GM19328 (cell line): ENCODE results near the gene CDK6.
"Not testable (repeated sequence)": the region's sequence is repeated elsewhere in the genome, so short reads cannot be mapped to it uniquely, and the experiment has no call there.

ENCODE experiments used
- ATAC-seq: cut with Tn5 transposase; IDR thresholded peaks from one replicate; pipeline ENCODE4 v1.9.1; 2021; ENCODE audit warnings: mild to moderate bottlenecking, moderate library complexity; ENCODE audit not compliant: unreplicated experiment

Gene CDK6

DNA sequence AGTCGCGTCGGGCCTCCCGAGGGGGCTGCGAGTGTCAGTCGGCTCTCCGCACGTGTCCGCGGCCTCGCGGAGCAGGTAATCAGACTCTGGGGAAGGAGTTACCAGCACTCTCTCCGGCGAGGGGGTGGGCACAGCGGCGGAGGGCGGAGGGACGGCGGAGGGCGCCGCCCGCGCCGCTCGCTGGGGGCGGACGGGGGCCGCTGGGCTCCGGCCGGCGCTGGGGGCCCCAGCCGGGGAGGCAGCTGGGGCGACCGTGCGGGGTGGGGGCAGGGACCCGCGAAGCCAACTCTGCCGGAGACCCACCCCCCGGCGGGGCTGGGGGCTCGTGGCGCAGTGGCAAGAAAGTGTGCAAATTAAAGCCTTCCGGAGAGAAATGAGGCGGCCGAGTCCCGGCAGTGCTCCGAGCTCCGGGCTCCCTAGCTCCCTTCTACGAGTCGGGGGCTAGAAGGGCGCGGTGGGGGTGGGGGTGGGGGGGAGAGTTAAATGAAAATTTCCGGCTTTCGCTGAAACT is at the start of gene CDK6:
TSS of gene CDK6 (minus strand) at position 85 of the 511 bp plus-strand sequence. CDS start 3,250 bp downstream, outside the sequence.
- no peak for ATAC-seq

DNA sequence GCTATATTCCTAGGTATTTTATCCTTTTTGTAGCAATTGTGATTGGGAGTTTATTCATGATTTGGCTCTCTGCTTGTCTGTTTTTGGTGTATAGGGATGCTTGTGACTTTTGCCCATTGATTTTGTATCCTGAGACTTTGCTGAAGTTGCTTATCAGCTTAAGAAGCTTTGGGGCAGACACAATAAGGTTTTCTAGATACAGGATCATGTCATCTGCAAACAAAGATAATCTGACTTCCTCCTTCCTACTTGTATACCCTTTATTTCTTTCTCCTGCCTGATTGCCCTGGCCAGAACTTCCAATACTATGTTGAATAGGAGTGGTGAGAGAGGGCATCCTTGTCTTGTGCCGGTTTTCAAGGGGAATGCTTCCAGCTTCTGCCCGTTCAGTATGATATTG is 49.7 kb upstream of the CDK6 start:
- ATAC-seq: not testable (repeated sequence)

DNA sequence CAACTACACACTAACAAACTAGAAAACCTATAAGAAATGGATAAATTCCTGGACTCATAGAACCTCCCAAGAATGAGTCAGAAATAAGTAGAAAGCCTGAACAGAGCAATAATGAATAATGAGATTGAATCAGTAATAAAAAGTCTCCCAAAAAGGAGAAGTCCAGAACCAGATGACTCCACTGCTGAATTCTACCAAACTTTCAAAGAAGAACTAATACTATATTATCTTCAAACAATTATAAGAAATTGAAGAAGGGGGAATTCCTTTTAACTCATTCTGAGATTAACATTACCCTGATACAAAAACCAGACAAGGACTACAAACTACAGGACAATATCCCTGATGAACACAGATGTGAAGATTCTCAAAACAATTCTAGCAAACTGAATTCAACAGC is 47.8 kb upstream of the CDK6 start:
- no peak for ATAC-seq

DNA sequence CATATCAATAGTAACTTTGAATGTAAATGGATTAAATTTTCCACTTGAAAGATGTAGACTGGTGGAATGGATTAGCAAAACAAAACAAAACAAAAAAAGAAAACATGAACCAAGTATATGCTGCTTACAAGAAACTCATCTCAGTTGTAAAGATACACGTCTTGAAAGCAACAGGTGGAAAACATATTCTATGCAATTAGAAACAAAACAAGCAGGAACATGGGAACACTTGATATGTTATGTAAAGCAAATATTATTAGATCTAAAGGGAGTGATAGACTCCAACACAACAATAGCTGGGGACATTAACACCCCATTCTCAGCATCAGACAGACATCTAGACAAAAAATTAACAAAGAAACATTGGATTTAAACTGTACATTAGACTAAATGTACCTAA is 46.4 kb upstream of the CDK6 start:
- no peak for ATAC-seq

DNA sequence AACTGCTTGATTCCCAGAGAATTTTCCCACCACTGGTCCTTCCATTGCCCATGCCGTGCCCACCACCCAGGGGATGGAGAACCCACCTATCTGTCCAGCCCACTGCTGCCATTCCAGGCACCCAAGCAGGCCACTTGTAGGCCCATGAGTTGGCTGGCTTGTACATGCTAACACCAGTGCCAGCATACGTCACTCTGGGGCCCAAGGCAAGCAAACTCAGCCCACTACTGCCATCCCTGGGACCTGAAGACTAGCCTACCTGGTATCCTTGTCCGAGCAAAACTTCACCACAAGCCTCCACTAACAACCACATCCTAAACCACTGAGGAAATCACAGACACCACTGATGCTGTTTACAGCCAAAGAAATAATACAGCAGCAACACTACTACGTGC is 44.7 kb upstream of the CDK6 start:
- no peak for ATAC-seq

DNA sequence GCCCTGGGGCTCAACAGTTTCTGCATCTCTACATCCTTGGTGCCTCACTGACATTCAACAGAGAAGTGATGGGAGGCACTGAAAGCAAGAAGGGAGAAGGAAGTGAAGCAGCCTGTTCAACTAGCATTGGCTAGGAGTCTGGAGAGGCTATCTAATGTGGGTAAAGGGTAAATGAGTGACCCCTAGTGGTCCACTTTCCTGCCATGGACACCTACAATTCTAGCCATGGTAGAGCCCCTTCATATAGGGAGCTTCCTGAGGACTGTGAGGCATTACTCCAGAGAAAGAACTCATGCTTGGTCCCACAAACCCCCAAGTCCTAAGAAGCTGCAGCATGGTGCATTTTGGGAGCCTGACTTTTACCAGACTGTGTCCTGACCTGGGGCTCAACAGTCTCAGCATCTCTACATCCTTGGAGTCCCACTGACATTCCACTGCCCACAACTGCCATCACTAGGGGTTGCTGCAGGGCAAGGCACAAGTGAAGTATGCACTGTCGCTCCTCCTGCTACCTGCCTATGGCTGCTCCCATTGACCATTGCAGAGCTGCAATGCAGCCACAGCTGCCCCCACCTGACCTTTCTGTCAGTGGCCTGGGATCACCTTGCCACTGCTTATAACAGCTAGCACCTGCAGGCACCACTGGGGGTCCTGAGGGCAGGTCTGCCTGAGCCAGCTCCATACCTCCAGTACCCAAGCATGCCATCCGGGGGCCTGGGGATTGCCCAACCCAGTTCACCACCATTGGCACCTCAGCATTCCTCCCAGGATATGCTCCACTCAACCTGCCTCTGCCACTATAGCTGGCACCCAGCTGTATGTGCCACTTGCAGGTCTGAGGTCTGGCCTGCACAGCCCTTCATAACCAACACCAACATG is 44.1 kb upstream of the CDK6 start:
- ATAC-seq: no peak

DNA sequence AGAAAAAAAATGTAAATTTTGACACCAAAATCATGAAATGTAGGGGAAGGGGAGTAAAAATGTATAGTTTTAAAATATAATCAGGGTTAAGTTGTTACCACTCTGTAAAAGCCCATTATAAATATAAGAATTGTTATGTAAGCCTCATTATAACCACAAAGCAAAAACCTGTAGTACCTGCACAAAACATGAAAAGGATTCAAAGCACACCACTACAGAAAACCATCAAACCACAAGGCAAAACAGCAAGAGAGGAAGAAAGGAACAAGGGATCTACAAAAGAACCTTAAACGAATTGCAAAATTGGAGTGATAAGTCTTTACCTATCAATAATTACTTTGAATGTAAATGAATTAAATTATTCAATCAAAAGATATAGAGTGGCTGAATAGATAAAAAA is 41.0 kb upstream of the CDK6 start:
- no peak for ATAC-seq

DNA sequence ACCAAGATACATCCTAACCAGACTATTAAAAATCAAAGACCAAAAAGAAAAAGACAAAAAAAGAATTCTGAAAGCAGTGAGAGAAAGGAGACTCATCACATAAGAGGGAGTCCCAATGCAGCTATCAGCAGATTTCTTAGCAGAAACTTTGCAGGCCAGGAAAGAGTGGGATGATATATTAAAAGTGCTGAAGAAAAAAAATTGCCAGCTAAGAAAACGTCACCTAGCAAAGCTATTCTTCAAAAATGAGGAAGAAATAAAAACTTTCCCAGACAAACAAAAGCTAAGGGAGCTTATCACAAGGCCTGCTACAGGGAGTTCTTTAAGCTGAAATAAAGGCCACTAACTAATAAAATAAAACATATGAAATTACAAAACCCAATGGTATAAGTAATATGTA is 40.5 kb upstream of the CDK6 start:
- no peak for ATAC-seq

DNA sequence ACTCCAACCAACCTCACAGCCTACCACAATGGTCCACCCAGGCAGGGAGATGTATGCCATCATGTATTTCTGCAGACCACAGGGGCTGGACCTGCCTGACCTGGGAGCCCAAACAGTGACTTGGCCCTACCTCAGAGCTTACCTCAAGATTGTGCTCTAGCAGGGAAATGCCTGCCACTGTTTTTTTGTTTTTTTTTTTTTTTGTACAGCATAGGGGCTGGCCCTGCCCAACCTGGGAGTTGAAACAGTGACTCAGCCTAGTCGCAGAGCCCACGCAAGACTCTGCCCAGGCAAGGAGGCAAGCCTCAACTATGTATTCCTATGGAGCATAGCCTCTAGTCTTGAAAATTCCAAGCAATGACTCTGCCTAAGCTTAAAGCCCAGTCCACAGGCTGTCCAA is 39.3 kb upstream of the CDK6 start:
- ATAC-seq: no peak

DNA sequence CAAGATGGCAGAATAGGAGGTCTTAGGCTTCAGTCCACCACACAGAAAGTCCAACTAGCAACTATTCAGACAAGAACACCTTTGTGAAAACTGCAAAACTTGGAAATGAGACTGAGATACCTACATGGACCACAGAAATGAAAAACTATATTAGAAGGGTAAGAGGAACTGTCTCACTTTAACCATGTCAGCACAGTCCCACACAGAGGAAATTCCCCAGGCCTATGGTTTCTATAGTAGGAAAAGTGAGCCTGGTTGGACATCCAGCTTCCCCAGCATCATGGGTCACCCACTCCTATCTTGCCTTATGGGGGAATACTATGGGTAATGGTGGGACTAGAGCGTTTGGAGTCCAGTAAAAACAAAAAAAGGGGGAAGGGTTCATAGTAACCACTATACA is 38.8 kb upstream of the CDK6 start:
- ATAC-seq: no peak

DNA sequence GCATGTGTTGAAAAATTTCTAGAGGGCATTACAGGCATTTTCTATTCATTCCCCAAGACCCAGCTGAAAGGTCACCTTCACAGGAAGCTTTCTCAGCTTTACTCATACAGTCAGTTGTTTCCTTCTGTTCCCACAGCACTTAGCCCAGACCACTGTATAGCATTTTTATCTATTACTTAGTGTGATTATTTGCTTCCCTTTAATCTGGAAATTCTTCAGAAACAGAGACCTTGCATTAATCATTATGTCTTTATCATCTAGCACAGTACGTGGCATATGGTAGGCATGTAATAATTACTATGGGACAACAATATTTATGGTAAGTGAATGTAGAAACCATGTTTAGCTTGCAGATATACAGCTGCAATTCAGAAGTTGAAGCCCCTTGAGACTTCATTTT is 38.2 kb upstream of the CDK6 start:
- ATAC-seq: no peak

DNA sequence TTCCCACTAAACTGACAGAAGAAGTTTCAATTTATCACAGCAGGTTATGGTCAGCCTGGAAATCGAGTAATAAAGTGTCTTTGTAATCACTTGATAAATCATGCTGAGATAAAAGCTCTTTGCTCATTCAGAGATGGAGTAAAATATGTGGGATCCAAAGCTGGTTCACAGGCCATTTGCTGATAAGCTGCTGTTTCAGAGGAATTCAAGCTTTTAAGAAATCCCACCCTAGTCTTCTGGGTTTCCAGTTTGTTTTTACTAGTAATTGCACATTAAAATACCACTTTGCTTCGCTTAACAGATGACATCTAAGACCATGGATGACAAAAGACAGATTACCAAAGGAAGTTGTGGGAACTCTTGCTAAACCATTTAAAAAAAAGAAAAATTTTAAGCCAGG is 37.4 kb upstream of the CDK6 start:
- no peak for ATAC-seq

DNA sequence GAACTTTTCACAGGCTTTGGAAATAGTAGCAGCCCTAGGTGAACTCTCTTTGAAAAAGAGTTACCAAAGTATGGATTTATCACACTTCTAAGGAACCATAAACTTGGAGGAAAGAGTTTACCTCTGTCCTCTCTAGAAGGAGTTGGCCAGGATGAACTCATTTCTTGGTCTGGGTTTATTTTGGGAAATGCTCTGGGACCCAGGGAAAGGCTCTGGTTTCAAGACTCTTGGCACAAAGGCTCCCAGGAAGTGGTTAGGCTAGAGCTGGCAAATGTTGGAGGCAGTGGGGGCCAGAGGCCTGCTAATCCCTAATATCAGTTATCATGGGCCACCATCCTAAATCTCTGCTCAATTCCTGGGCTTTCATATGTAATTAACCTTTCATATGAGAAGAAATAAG is 36.3 kb upstream of the CDK6 start:
- no peak for ATAC-seq

DNA sequence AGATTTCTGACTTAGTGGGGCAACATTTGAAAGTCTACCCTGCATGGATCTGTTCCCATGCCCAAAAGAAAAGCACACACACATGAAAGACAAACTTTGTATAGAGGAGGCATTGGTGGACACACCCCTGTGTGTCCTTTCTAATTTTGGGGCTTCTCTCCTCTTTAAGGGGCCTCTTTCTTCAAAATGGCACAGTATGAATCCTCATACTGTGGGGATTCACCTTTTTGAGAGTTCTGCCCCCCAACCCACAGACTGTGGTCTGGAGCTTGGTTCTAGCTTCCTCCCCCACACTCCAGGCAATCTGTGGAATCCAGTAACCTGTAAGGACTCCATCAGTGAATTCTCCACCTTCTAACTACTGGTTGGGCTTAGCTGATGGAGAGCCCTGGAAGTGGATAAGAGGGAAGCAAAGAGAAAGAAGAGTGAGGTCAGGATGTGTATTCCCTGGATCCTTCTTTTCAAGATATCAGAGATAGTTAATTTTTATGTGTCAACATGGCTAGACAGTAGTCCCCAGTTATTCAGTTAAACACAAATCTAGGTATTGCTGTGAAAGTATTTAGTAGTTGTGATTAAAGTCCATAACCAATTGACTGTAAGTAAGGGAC is 32.4 kb upstream of the CDK6 start:
- no peak for ATAC-seq

DNA sequence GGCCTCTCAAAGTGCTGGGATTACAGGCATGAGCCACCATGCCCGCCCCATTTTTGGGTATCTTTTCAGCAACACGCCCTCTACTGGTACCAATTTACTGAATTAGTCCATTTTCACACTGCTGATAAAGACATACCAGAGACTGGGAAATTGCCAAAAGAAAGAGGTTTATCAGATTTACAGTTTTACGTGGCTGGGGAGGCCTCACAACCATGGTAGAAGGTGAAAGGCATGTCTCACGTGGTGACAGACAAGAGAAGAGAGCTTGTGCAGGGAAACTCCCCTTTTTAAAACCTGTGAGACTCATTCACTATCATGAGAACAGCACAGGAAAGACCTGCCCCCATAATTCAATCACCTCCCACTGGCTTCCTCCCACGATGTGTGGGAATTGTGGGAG is 27.8 kb upstream of the CDK6 start:
- not testable (repeated sequence) for ATAC-seq

DNA sequence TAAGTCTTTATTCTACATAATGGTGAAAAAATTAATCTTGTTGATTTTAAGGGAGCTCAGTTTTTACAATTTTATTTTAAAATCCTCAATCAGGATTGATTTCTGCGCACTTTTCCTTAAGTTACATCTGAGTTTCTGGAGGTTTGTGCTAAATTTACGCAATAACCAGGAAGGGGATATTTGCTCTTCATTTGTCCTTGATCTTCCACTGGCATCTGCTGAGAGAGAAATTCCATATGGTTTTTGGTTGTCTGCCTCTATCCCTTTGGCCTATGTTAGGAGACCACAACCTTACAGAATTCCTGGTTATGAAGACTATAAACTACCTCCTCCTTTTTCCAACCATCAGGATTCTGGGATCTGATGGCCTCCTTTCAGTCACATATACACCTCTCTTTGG is 20.1 kb upstream of the CDK6 start:
- ATAC-seq: no peak

DNA sequence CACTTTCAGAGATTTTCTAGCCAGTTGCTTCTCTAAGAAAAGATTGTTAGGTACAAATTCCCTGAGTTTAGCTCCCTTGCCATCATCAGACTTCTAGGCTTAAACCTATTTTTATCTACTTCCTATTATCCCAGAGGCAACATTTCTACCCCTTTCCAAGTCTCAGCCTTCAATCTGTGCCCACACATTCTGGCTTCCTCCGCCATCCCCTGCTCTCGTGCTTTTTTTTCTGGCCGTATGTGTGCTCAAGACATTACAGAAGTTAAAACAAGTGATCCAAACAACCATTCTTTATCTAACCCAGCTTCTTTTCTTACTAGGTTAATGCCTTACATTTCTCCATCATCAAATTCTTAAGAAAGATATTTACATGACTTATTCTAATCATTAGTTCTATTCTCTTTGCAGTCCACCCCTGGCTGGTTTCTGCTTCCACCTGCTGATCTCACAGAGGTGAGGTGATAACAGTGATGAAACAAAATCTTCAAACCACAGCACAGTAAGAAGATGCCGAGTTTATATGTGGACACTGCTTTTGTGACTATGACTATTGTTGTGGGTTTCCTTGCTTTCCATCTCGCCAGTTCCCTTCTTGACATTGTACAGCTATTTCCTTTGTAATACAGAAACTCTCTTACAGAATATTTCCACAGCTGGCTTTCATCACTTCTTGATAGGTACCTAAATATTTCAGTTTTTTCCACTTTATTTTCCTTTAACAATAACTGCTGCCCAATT is 18.3 kb upstream of the CDK6 start:
- ATAC-seq: no peak

DNA sequence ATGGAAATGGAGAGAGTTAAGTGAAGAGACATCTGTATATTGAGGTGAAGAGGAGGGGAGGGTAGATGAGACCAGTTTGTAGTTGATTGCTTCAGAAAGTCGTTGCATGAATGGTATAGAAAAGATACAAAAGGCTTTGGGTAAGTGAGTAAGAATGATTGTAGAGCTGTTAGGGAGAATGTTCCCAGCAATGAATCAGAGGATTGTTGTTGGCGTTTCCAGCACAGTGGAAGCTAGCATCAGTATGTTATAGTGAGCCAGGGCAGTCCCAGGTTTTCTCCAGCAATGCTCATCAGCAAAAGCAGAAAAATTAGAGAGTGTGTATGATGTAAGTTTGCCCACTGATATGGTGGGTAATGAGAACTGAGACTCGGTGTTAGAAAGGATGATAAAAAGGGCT is 15.4 kb upstream of the CDK6 start:
- no peak for ATAC-seq

DNA sequence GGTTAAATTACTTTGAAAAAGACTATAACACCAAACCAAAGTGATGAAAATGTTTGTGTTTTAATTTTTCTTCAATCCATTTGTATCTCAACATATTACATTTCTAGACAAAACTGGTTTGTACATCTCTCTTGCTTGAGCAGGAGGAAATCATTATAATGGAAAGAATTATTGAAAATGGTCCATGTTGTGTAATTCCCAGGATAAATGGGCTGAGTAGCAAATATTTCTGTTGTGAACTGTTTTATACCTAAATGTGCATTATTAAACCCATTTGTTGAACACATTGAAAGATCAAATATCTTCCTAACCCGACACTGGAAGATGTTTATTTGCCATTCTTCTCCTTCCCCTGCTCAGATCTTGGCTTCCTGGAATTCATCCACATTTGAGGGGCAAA is 14.1 kb upstream of the CDK6 start:
- ATAC-seq: no peak

DNA sequence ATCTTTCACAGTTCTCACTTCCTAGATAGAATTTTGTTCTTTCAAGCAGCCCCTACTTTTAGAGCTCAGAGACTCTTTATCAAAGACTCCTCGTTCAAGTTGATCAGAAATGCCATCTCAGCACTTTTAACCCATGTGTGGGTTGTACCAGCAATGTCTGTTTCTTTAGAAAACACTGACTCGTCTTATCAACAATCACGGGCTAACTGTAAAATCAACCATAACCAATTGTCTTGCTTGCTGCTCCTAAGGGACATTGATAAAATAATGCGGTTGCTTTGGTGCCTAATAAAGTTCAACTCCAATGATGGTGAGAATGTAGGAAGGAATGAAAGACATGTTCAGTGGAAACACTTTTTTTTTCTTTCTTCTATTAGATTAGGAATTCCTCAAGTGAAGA is 12.9 kb upstream of the CDK6 start:
- ATAC-seq: no peak

DNA sequence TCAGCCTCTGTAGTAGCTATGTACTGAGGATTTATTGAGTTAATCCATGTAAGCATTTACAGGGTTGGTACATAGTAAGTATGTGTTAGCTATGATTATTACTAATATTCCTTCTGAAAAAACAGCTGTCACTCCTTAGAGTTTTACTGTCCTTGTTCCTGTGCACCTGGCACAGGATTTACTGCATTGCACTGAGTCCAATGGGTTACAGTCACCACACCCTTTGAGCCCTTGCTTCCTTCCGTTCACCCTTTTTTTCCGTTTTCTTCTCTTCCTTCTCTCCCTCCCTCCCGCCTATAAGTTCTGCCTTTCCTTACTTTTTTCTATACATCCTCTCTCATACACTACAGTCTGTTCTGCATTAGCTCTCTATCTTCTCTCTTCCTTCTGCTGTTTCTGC is 12.5 kb upstream of the CDK6 start:
- no peak for ATAC-seq

DNA sequence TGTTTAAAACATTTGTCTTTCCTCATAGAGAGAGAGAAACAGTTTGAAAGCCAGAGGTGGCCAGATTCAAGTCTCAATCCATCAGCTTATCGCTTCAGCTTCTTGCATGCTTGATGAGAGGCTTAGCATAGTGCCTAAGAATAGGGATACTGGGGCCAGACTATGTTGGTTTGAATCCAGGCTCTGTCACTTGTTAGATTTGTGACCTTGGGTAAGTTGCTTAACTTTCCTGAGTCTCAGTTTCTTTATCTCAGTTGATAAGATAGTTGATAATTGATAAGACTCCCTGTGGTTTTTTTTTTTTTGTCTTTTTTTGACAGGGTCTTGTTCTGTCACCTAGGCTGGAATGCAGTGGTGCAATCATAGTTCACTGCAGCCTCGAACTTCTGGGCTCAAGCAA is 12.1 kb upstream of the CDK6 start:
- no peak for ATAC-seq
